Stimulated activated memory B cell treated with anti-CD40 and anti-IgM and Interleukin-4, amounts not matched to agents 10 μg/mL and 1 μg/mL and 100 μg/mL, for 72 hours (primary cell): ENCODE measurements around the gene MCM10.

Source experiments
- ATAC-seq: fragments of 150-1000 bp; cut with Tn5 transposase; 2 replicates; pipeline ENCODE4 v1.10.0; 2021
- H3K27ac Mint-ChIP-seq: one replicate; pipeline ENCODE4 v1.8.0; 2022; ENCODE audit warnings: mild to moderate bottlenecking, mixed read lengths
- H3K27me3 Mint-ChIP-seq: one replicate; pipeline ENCODE4 v1.8.0; 2022; ENCODE audit warnings: mixed read lengths
- H3K36me3 Mint-ChIP-seq: one replicate; pipeline ENCODE4 v1.8.0; 2022; ENCODE audit warnings: mixed read lengths
- H3K4me1 Mint-ChIP-seq: one replicate; pipeline ENCODE4 v1.8.0; 2022; ENCODE audit warnings: mixed read lengths
- H3K4me3 Mint-ChIP-seq: one replicate; pipeline ENCODE4 v1.8.0; 2022; ENCODE audit warnings: mild to moderate bottlenecking, moderate library complexity, mixed read lengths
- H3K9me3 Mint-ChIP-seq: one replicate; pipeline ENCODE4 v1.8.0; 2022; ENCODE audit warnings: mixed read lengths

The MCM10 gene

GRCh38 chr10:13187135-13187534 lies 25.8 kb downstream of the MCM10 start:
- Mint-ChIP-seq H3K27me3 (peaks cover 7% of the 10 kb centered on the region), H3K36me3 (peaks cover 28% of the 10 kb centered on the region), H3K4me3 (no peak overlapping the region), H3K4me1 (peaks cover 8% of the 10 kb centered on the region), H3K27ac (no peak overlapping the region), H3K9me3 (no peaks in the 10 kb centered on the region)
- ATAC-seq = no peak

- H3K4me3 Mint-ChIP-seq = no peak overlapping the region
- H3K27me3 Mint-ChIP-seq = peaks cover 2% of the 10 kb centered on the region
- ATAC-seq = no peak
- no peak overlapping the region for H3K27ac Mint-ChIP-seq
- H3K36me3 Mint-ChIP-seq = peaks cover 18% of the 10 kb centered on the region
- peaks cover 4% of the 10 kb centered on the region for H3K4me1 Mint-ChIP-seq
- no peaks in the 10 kb centered on the region for H3K9me3 Mint-ChIP-seq
Observed at GRCh38 chr10:13188593-13188992, 27.2 kb downstream of the MCM10 start.

GRCh38 chr10:13189961-13190360 lies 28.6 kb downstream of the MCM10 start:
- H3K27me3 Mint-ChIP-seq = no peaks in the 10 kb centered on the region
- H3K36me3 Mint-ChIP-seq = peaks cover 13% of the 10 kb centered on the region
- H3K9me3 Mint-ChIP-seq = no peaks in the 10 kb centered on the region
- no peak overlapping the region for H3K4me3 Mint-ChIP-seq
- ATAC-seq = no peak
- H3K4me1 Mint-ChIP-seq = no peaks in the 10 kb centered on the region
- no peak overlapping the region for H3K27ac Mint-ChIP-seq

GRCh38 chr10:13190816-13191215 lies 29.5 kb downstream of the MCM10 start:
- peaks cover 13% of the 10 kb centered on the region for H3K36me3 Mint-ChIP-seq
- H3K4me3 Mint-ChIP-seq = no peak overlapping the region
- no peak overlapping the region for H3K27ac Mint-ChIP-seq
- no peak for ATAC-seq
- H3K4me1 Mint-ChIP-seq = no peaks in the 10 kb centered on the region
- H3K27me3 Mint-ChIP-seq = no peaks in the 10 kb centered on the region
- H3K9me3 Mint-ChIP-seq = no peaks in the 10 kb centered on the region

- H3K27ac Mint-ChIP-seq = no peak overlapping the region
- no peaks in the 10 kb centered on the region for H3K9me3 Mint-ChIP-seq
- peaks cover 7% of the 10 kb centered on the region for H3K36me3 Mint-ChIP-seq
- no peak overlapping the region for H3K4me3 Mint-ChIP-seq
- H3K4me1 Mint-ChIP-seq = no peaks in the 10 kb centered on the region
- ATAC-seq = no peak
- no peaks in the 10 kb centered on the region for H3K27me3 Mint-ChIP-seq
Observed at GRCh38 chr10:13191362-13191761, 30.0 kb downstream of the MCM10 start.

- H3K4me3 Mint-ChIP-seq = no peak overlapping the region
- no peaks in the 10 kb centered on the region for H3K9me3 Mint-ChIP-seq
- peaks cover 1% of the 10 kb centered on the region for H3K36me3 Mint-ChIP-seq
- H3K27me3 Mint-ChIP-seq = no peaks in the 10 kb centered on the region
- H3K4me1 Mint-ChIP-seq = no peaks in the 10 kb centered on the region
- H3K27ac Mint-ChIP-seq = no peak overlapping the region
- ATAC-seq = no peak
Observed at GRCh38 chr10:13193637-13194036, 32.3 kb downstream of the MCM10 start.

- Mint-ChIP-seq H3K4me1 (no peaks in the 10 kb centered on the region), H3K9me3 (no peaks in the 10 kb centered on the region), H3K27me3 (no peaks in the 10 kb centered on the region), H3K36me3 (no peaks in the 10 kb centered on the region), H3K27ac (no peak overlapping the region), H3K4me3 (no peak overlapping the region)
- no peak for ATAC-seq
Observed at GRCh38 chr10:13195016-13195415, 33.7 kb downstream of the MCM10 start.

GRCh38 chr10:13201132-13201531 lies 39.8 kb downstream of the MCM10 start:
- H3K4me1 Mint-ChIP-seq = no peaks in the 10 kb centered on the region
- H3K9me3 Mint-ChIP-seq = no peaks in the 10 kb centered on the region
- H3K4me3 Mint-ChIP-seq = no peak overlapping the region
- no peaks in the 10 kb centered on the region for H3K27me3 Mint-ChIP-seq
- H3K36me3 Mint-ChIP-seq = no peaks in the 10 kb centered on the region
- H3K27ac Mint-ChIP-seq = no peak overlapping the region
- no peak for ATAC-seq

- H3K4me1 Mint-ChIP-seq = no peaks in the 10 kb centered on the region
- no peak for ATAC-seq
- no peaks in the 10 kb centered on the region for H3K36me3 Mint-ChIP-seq
- no peak overlapping the region for H3K27ac Mint-ChIP-seq
- no peaks in the 10 kb centered on the region for H3K9me3 Mint-ChIP-seq
- no peaks in the 10 kb centered on the region for H3K27me3 Mint-ChIP-seq
- no peak overlapping the region for H3K4me3 Mint-ChIP-seq
Observed at GRCh38 chr10:13206091-13206490, 44.7 kb downstream of the MCM10 start.

- no peak overlapping the region for H3K27ac Mint-ChIP-seq
- H3K4me3 Mint-ChIP-seq = no peak overlapping the region
- H3K9me3 Mint-ChIP-seq = no peaks in the 10 kb centered on the region
- ATAC-seq = no peak
- H3K27me3 Mint-ChIP-seq = no peaks in the 10 kb centered on the region
- H3K4me1 Mint-ChIP-seq = no peaks in the 10 kb centered on the region
- H3K36me3 Mint-ChIP-seq = no peaks in the 10 kb centered on the region
Observed at GRCh38 chr10:13206546-13207443, 45.4 kb downstream of the MCM10 start.

- Mint-ChIP-seq H3K4me1 (no peaks in the 10 kb centered on the region), H3K4me3 (no peak overlapping the region), H3K36me3 (no peaks in the 10 kb centered on the region), H3K9me3 (no peaks in the 10 kb centered on the region), H3K27ac (no peak overlapping the region), H3K27me3 (no peaks in the 10 kb centered on the region)
- ATAC-seq = no peak
Observed at GRCh38 chr10:13213163-13213562, 51.8 kb downstream of the MCM10 start.

- no peak overlapping the region for H3K4me3 Mint-ChIP-seq
- H3K36me3 Mint-ChIP-seq = no peaks in the 10 kb centered on the region
- no peaks in the 10 kb centered on the region for H3K27me3 Mint-ChIP-seq
- no peaks in the 10 kb centered on the region for H3K4me1 Mint-ChIP-seq
- H3K27ac Mint-ChIP-seq = no peak overlapping the region
- no peak for ATAC-seq
- H3K9me3 Mint-ChIP-seq = no peaks in the 10 kb centered on the region
Observed at GRCh38 chr10:13218878-13219277, 57.5 kb downstream of the MCM10 start.

GRCh38 chr10:13219685-13220670 lies 58.6 kb downstream of the MCM10 start:
- no peaks in the 10 kb centered on the region for H3K36me3 Mint-ChIP-seq
- H3K27me3 Mint-ChIP-seq = no peaks in the 10 kb centered on the region
- H3K27ac Mint-ChIP-seq = no peak overlapping the region
- no peak overlapping the region for H3K4me3 Mint-ChIP-seq
- peak; percentile 87 for ATAC-seq
- no peaks in the 10 kb centered on the region for H3K4me1 Mint-ChIP-seq
- no peaks in the 10 kb centered on the region for H3K9me3 Mint-ChIP-seq

- Mint-ChIP-seq H3K4me1 (no peaks in the 10 kb centered on the region), H3K27ac (no peak overlapping the region), H3K27me3 (no peaks in the 10 kb centered on the region), H3K9me3 (no peaks in the 10 kb centered on the region), H3K36me3 (no peaks in the 10 kb centered on the region), H3K4me3 (no peak overlapping the region)
- ATAC-seq = no peak
Observed at GRCh38 chr10:13221572-13221971, 60.2 kb downstream of the MCM10 start.

GRCh38 chr10:13222151-13222550 lies 60.8 kb downstream of the MCM10 start:
- Mint-ChIP-seq H3K9me3 (no peaks in the 10 kb centered on the region), H3K36me3 (no peaks in the 10 kb centered on the region), H3K4me1 (no peaks in the 10 kb centered on the region), H3K4me3 (no peak overlapping the region), H3K27ac (no peak overlapping the region), H3K27me3 (no peaks in the 10 kb centered on the region)
- ATAC-seq = peak; percentile 13
